Measurements from ENCODE around the gene CD68. TPM values are rescaled to one million over a fixed set of nuclear protein-coding genes. Genes with fewer than 3 reads are reported as not detected.
"Not testable (repeated sequence)": the region's sequence is repeated elsewhere in the genome, so short reads cannot be mapped to it uniquely, and the experiment has no call there.

The CD68 gene
- total RNA-seq, 1 donor from 2014 or later: not detected

DNA sequence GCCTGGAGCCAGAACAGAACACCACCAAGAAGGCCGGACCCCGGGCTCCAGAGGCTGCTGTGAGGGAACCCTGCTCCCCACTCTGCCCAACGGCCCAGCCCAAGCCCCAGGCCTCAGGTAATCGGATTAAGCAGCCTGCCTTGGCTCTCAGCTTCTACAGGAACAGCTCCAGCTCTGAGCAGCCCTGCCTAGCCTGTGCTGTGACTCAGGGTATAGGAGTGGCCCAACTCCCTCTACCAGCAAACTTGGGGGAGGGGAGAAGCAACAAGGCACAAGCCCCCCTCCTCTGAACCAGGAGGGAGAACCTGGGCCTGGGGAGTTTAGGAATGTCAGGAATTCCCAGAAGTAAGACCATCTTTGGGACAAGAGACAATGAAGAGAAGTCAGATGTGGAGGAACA is 11.3 kb downstream of the CD68 start:
- peaks cover 7% of the 10 kb centered on the region for H3K27me3 Mint-ChIP-seq (ENCODE audit: unreplicated experiment)
- no peaks in the 10 kb centered on the region for H3K36me3 Mint-ChIP-seq (ENCODE audit: unreplicated experiment)
- H3K9me3 Mint-ChIP-seq (ENCODE audit: unreplicated experiment): peaks cover 1% of the 10 kb centered on the region
- peak overlapping the region; percentile 59 for H3K27ac Mint-ChIP-seq (ENCODE audit: unreplicated experiment)
- H3K4me1 Mint-ChIP-seq (ENCODE audit: low read depth, unreplicated experiment): peaks cover 15% of the 10 kb centered on the region
- DNase-seq: no peak
- H3K4me3 Mint-ChIP-seq (ENCODE audit: unreplicated experiment): no peak overlapping the region
- TF ChIP-seq, protein P1, sequence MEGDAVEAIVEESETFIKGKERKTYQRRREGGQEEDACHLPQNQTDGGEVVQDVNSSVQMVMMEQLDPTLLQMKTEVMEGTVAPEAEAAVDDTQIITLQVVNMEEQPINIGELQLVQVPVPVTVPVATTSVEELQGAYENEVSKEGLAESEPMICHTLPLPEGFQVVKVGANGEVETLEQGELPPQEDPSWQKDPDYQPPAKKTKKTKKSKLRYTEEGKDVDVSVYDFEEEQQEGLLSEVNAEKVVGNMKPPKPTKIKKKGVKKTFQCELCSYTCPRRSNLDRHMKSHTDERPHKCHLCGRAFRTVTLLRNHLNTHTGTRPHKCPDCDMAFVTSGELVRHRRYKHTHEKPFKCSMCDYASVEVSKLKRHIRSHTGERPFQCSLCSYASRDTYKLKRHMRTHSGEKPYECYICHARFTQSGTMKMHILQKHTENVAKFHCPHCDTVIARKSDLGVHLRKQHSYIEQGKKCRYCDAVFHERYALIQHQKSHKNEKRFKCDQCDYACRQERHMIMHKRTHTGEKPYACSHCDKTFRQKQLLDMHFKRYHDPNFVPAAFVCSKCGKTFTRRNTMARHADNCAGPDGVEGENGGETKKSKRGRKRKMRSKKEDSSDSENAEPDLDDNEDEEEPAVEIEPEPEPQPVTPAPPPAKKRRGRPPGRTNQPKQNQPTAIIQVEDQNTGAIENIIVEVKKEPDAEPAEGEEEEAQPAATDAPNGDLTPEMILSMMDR (IDR thresholded peaks at IDR 0.05; ENCODE audit: partially characterized antibody, unreplicated experiment): no peak

- Mint-ChIP-seq H3K9me3 (ENCODE audit: unreplicated experiment) (peaks cover 1% of the 10 kb centered on the region), H3K27me3 (ENCODE audit: unreplicated experiment) (peaks cover 7% of the 10 kb centered on the region), H3K36me3 (ENCODE audit: unreplicated experiment) (no peaks in the 10 kb centered on the region), H3K4me3 (ENCODE audit: unreplicated experiment) (no peak overlapping the region), H3K27ac (ENCODE audit: unreplicated experiment) (no peak overlapping the region), H3K4me1 (ENCODE audit: low read depth, unreplicated experiment) (peaks cover 15% of the 10 kb centered on the region)
- TF ChIP-seq, protein P1 (IDR thresholded peaks at IDR 0.05; ENCODE audit: partially characterized antibody, unreplicated experiment): no peak
- DNase-seq: no peak
These were observed 12.2 kb downstream of the CD68 start for GRCh38 chr17:7591596-7591995.

- H3K36me3 Mint-ChIP-seq (ENCODE audit: unreplicated experiment): no peaks in the 10 kb centered on the region
- no peak overlapping the region for H3K27ac Mint-ChIP-seq (ENCODE audit: unreplicated experiment)
- H3K4me3 Mint-ChIP-seq (ENCODE audit: unreplicated experiment): no peak overlapping the region
These were observed 13.1 kb downstream of the CD68 start for GRCh38 chr17:7592422-7593021.

GRCh38 chr17:7593296-7593695 is 13.9 kb downstream of the CD68 start:
- H3K36me3 Mint-ChIP-seq (ENCODE audit: unreplicated experiment): peaks cover under 1% of the 10 kb centered on the region
- peak; percentile 64 for DNase-seq
- peak overlapping the region; percentile 34 for H3K27ac Mint-ChIP-seq (ENCODE audit: unreplicated experiment)
- H3K9me3 Mint-ChIP-seq (ENCODE audit: unreplicated experiment): no peaks in the 10 kb centered on the region
- peaks cover 7% of the 10 kb centered on the region for H3K27me3 Mint-ChIP-seq (ENCODE audit: unreplicated experiment)
- TF ChIP-seq, protein P1 (IDR thresholded peaks at IDR 0.05; ENCODE audit: partially characterized antibody, unreplicated experiment): no peak
- peak overlapping the region; percentile 17 for H3K4me3 Mint-ChIP-seq (ENCODE audit: unreplicated experiment)
- H3K4me1 Mint-ChIP-seq (ENCODE audit: low read depth, unreplicated experiment): peaks cover 15% of the 10 kb centered on the region

More at GRCh38 chr17:7592422-7593021, 13.1 kb downstream of the CD68 start:
- no peak for DNase-seq
- peaks cover 7% of the 10 kb centered on the region for H3K27me3 Mint-ChIP-seq (ENCODE audit: unreplicated experiment)
- peaks cover 15% of the 10 kb centered on the region for H3K4me1 Mint-ChIP-seq (ENCODE audit: low read depth, unreplicated experiment)
- TF ChIP-seq, protein P1 (IDR thresholded peaks at IDR 0.05; ENCODE audit: partially characterized antibody, unreplicated experiment): no peak
- peaks cover 1% of the 10 kb centered on the region for H3K9me3 Mint-ChIP-seq (ENCODE audit: unreplicated experiment)

GRCh38 chr17:7597561-7597960 is 18.1 kb downstream of the CD68 start:
- not testable (repeated sequence) for H3K27ac Mint-ChIP-seq (ENCODE audit: unreplicated experiment)

More at GRCh38 chr17:7597561-7597960, 18.1 kb downstream of the CD68 start:
- peaks cover 13% of the 10 kb centered on the region for H3K4me1 Mint-ChIP-seq (ENCODE audit: low read depth, unreplicated experiment)
- H3K27me3 Mint-ChIP-seq (ENCODE audit: unreplicated experiment); H3K36me3 Mint-ChIP-seq (ENCODE audit: unreplicated experiment); H3K9me3 Mint-ChIP-seq (ENCODE audit: unreplicated experiment); H3K4me3 Mint-ChIP-seq (ENCODE audit: unreplicated experiment); DNase-seq: not testable (repeated sequence)

All from glutamatergic neuron (in vitro differentiated cells).